ENCODE data around the gene USH1G.
A peak's percentile ranks its signal among the peaks of the same experiment; 100 is the strongest.
"Not testable (repeated sequence)": the region's sequence is repeated elsewhere in the genome, so short reads cannot be mapped to it uniquely, and the experiment has no call there.

The USH1G gene

GRCh38 chr17:74922694-74923537 is at the start of gene USH1G:
Gene USH1G, minus strand, starts transcription at chr17:74923255. Its CDS starts 182 bp downstream, at chr17:74923073.
- peak; percentile 21 to 42 for ATAC-seq

- peak; percentile 88 to 89 for ATAC-seq
Observed at GRCh38 chr17:74972107-74972972, 49.3 kb upstream of the USH1G start, which contains the start of gene HID1. Gene HID1, minus strand, starts transcription at chr17:74972759. Its CDS starts 103 bp downstream, at chr17:74972656.

DNA sequence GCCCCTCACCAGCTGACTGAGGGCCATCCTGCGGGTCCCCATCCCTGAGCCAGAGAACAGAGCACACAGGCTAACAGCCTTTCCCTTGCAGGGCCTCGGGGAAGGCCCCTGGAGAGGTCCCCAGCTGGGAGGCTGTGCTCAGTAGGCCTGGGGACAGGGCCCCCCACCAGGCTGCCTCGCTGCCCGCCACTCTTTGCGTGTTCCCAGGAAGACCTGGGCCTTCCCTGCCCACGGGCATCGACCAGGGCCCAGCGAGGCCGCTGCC is 48.7 kb upstream of the USH1G start:
- ATAC-seq = no peak

DNA sequence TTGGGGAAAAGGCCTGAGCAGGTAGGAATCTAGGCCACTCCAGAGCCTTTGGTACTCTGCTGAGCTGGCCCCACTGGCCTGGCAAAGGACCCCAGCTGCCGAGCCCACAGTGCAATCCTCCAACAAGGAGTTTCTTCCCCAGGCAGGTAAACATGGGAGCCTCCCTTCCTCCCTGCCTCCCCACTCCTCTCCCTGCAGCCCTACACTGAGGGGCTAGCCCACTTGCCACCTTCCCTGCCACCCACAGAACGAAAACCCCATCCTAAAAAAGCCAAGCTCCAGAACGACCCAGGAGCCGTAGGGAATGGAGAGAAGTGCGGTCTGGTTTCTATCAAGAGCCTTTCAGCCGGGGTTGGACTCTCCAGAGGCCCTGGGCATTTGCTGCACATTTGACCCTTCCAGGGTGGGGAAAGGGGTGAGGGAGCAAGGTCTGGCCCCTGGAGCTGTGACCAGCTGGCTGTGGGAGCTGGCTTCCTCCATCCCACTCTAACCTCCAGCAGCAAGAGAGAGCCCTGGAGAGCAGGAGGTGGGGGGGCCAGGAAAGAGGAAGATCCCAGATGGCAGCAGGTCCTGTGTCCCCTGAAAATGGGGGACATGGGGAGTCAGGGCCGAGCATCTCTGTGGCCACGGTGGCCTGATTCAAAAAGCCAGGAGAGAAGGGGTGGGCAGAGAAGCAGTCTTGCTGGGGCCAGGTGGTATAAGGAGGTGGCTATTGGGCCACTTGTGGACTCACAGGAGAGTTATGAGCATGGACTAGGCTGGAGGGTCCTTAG is 48.2 kb upstream of the USH1G start:
- no peak for ATAC-seq

DNA sequence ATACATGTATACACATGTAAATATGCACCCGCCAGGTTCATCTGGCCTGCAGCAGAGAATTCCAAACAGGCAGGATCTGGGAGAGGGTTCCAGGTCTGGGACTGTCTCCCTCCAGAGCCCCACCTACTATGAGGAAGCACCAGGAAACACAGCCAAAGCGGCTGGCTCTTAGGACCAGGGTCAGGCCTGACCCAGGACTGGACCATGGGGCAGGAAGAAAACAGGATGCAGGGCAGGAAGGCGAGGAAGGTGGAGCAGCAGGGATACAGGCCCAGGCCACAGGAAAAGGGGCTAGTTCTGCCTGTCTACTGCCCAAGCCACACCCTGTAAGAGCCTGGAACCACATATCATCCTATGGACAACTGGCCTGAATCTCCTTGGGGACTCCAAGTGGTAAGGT is 47.3 kb upstream of the USH1G start:
- no peak for ATAC-seq

DNA sequence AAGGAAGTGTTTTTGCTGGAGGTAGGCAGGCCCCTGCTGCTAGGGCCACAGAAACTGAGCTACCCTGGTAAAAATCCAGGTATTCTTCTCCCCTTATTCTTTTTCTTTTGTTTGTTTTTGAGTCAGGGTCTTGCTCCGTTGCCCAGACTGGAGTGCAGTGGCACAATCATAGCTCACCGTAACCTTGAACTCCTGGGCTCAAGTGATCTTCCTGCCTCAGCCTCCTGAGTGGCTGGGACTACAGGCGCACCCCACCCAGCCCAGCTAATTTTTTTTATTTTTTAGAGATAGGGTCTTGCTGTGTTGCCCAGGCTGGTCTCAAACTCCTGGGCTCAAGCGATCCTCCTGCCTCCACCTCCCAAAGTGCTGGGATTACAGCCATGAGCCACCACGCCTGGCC is 46.4 kb upstream of the USH1G start:
- ATAC-seq = not testable (repeated sequence)

- no peak for ATAC-seq
Observed at GRCh38 chr17:74968361-74968780, 45.3 kb upstream of the USH1G start.

DNA sequence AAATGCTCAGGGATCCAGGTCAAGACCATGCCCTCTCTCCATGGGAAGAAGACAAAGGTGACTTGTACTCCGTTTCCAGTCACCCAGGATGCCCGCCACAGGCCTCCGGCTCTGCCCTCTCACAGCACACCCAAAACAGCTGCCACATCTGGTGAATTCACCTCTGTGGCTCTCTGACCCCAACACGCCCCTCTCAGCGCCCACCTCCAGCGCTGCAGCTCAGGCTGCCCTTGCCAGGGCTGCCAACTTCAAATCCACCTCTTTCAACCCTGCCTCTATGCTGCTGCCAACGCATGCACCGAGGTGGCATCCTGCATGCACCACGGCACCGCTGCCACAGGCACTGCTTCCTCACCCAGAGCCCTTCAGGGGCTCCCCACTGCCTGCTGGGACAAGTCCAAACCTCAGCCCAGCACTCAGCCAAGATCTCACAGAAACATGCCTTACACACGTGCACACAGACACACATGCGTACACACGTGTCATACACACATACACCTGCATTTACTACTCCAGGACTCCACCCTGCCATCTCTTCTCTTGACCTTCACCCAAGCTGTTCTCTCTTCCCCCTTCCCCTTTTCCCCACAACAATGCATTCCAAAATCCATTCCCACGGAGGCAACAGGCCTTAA is 42.0 kb upstream of the USH1G start:
- ATAC-seq = no peak

- no peak for ATAC-seq
Observed at GRCh38 chr17:74964246-74964761, 41.2 kb upstream of the USH1G start.

DNA sequence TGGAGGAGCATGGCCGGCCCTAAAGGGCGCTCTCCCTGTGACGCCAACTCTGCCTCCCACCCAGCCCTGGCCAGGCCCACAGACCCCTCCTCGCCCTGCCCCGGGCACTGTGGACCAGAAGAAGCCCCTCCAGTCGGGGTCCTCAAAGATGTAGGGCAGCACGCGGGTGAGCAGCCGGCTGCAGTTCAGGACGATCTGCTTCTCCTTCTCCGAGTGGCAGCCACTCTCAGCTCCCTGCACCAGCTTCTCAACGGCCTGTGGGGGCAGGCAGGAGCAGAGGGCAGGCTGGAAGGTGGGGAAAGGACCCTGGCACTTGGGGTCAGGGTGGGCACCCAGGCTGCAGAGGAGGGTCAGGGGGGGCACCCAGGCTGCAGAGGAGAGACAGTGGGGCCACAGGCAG is 40.6 kb upstream of the USH1G start:
- no peak for ATAC-seq

DNA sequence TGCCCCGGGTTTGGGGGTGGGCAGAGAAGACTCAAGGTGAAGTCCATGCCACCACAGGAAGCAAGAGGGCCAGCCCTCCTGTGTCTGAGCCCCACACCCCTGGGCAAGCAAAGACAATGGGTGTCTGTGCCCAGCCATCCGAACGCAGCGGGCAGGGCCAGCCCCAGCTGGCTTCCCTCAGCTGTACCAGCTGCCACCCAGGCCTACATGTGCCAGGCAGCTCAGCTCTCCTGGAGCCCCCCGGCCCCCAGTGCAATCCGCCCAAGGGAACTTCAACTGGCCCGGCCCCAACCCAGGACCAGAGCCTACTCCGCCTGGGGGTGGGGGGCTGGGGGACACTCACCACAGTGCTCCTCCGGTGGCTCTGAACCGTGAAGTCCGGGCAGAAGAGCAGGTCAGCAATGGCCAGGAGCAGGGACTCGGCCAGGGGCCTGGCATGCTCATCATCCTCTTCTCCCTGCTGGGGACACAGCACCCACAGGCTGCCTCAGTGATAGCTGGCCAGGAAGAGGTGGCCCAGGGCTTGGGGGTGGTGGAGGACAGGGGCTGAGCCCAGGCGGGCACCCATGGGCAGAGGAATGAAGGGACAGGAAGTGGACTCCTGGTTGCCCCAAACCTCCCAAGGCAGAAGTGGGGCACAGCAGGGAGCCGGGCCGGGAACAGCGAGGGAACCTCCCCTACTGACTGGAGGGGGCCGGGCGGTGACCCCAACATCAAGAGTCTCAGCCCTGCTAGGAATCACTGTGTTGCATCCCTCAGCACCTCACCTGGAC is 39.8 kb upstream of the USH1G start:
- ATAC-seq = no peak

- peak; percentile 76 for ATAC-seq
Observed at GRCh38 chr17:74961657-74962350, 38.7 kb upstream of the USH1G start.

GRCh38 chr17:74960570-74961342 is 37.7 kb upstream of the USH1G start:
- ATAC-seq = peak; percentile 57 to 60

GRCh38 chr17:74959826-74960515 is 36.9 kb upstream of the USH1G start:
- no peak for ATAC-seq

DNA sequence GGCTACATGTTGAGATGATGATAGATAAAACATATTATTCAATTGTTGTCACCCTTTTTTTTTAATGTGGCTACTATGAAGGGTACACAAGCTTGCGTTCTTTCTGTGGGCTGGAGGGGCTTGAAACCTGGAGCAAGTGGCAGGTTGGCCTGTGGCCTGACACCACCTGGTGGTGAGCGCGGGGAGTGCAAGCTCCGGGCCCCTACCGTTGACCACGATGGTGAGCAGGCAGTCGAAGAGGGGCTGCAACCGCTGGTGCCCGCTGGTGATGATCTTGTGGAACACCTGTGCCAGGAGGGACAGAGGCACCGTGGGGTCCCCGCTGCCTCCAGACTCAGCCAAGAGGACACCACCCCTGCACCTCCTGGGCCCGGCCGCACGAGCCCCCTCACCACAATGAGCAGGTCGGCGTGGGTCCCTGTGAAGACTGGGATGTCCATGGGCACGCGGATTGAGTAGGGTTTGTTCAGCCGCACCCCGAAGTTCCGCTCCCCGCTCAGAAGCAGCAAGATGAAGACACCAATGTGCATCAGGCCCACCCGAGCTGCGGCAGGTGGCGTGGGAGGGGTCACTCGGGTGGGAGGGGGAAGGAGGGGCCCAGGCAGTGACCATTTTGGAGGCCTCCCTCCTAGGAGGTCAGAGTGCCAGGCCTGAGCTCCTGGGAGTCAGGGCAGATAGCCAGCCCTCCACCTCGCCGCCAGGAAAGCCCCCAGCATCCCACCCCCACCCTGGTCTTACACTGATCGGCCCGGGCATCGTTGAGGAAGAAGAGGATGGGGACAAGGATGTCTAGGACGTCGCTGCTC is 35.1 kb upstream of the USH1G start:
- peak; percentile 50 to 52 for ATAC-seq

GRCh38 chr17:74956093-74956492 is 33.0 kb upstream of the USH1G start:
- ATAC-seq = no peak

DNA sequence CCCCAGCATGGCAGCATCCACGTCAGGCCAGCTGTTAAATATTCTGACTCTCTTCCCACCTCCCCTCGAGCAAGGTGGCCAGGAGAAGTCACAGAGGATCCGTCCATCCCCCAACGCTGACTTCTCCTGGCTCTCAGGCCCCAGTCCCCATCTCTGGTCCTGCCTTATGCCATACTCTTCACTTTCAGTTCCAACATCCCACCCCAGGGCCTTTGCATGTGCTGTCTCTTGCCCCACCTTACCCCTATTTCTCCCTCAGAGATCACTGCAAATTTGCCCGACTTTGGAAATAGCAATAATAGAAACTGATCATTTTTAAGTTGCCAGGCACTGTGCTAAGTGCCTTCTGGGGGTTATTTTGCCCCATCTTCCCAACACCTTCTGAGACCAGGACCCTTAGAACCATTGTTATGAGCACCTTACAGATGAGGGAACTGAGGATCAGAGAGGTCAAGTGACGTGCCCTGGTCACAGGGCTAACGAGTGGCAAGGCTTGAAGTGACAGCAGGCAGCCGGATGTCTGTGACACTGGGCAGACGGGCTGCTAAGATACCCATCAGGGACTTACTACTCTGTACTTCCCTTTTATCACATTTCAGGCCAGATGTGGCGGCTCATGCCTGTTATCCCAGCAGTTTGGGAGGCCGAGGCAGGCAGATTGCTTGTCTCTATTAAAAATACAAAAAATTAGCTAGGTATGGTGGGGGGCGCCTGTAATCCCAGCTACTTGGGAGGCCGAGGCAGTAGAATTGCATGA is 31.8 kb upstream of the USH1G start:
- no peak for ATAC-seq

DNA sequence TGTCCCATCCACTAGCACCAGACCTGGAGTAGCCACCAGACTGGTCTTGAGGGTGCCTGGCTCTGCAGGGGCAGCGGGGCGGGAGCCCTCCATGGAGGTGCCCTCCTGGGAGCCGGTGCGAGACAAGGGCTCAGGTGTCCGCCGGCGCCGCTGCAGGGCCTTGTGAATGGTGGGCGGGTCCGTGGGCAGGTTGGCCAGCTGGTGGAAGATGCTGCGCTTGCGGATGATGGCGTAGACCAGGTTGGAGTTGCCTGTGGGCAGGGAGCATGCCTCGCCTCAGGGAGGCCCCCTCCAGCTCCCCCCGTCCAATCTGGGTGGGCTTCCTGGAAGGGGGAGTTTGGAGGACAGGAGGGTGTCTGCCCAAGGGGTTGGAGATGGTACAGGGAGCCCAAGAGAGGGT is 31.1 kb upstream of the USH1G start:
- ATAC-seq = no peak

All from activated CD4-positive, CD25-positive, alpha-beta regulatory T cell treated with anti-CD3 and anti-CD28 coated beads, Interleukin-2, amount 50 U/mL, for 24 hours (primary cell).